HUES64 (cell line): Measurements from ENCODE around the gene DENND4A. TPM values are rescaled to one million over a fixed set of nuclear protein-coding genes. Genes with fewer than 3 reads are reported as not detected.
A peak's percentile ranks its signal among the peaks of the same experiment; 100 is the strongest.

ENCODE experiments used
- H3K27ac ChIP-seq: 2 replicates; pipeline ENCODE4 v1.7.0; 2013; ENCODE audit warnings: low read depth, low read length, inconsistent platforms
- H3K27me3 ChIP-seq: 2 replicates; pipeline ENCODE4 v1.6.1; 2013; ENCODE audit warnings: mild to moderate bottlenecking, low read length; ENCODE audit not compliant: insufficient read depth
- H3K36me3 ChIP-seq: 2 replicates; pipeline ENCODE4 v1.6.1; 2013; ENCODE audit warnings: mild to moderate bottlenecking, low read length; ENCODE audit not compliant: insufficient read depth
- H3K4me1 ChIP-seq: 2 replicates; pipeline ENCODE4 v1.6.1; 2013; ENCODE audit warnings: mild to moderate bottlenecking, low read length, moderate library complexity; ENCODE audit not compliant: insufficient read depth
- H3K4me3 ChIP-seq: 2 replicates; pipeline ENCODE4 v1.5.1; 2013; ENCODE audit warnings: mild to moderate bottlenecking, low read length, moderate library complexity
- H3K9ac ChIP-seq: 2 replicates; pipeline ENCODE4 v1.6.1; 2013; ENCODE audit warnings: mild to moderate bottlenecking, low read depth, low read length
- H3K9me3 ChIP-seq: 2 replicates; pipeline ENCODE4 v1.6.1; 2013; ENCODE audit warnings: low read depth, low read length; ENCODE audit not compliant: insufficient read depth
- WGBS: fragments of 150-250, 120-280 bp; methylation state at CpG from one replicate; pipeline ENCODE4 v1.1.7; 2013; ENCODE audit warnings: missing lambda C conversion rate; 5-methylcytosine and 5-hydroxymethylcytosine counted together
- polyA plus RNA-seq, 2 experiments: library from polyadenylated mRNA; stranded (reverse); fragments of 50-300 nt; gene quantifications; one replicate each; pipeline ENCODE4 v1.2.3, GENCODE V29; 2013

DENND4A gene
- 3.2 TPM for polyA plus RNA-seq (2013, experiment 1 of 2)
- 3.9 TPM for polyA plus RNA-seq (2013, experiment 2 of 2)

DNA sequence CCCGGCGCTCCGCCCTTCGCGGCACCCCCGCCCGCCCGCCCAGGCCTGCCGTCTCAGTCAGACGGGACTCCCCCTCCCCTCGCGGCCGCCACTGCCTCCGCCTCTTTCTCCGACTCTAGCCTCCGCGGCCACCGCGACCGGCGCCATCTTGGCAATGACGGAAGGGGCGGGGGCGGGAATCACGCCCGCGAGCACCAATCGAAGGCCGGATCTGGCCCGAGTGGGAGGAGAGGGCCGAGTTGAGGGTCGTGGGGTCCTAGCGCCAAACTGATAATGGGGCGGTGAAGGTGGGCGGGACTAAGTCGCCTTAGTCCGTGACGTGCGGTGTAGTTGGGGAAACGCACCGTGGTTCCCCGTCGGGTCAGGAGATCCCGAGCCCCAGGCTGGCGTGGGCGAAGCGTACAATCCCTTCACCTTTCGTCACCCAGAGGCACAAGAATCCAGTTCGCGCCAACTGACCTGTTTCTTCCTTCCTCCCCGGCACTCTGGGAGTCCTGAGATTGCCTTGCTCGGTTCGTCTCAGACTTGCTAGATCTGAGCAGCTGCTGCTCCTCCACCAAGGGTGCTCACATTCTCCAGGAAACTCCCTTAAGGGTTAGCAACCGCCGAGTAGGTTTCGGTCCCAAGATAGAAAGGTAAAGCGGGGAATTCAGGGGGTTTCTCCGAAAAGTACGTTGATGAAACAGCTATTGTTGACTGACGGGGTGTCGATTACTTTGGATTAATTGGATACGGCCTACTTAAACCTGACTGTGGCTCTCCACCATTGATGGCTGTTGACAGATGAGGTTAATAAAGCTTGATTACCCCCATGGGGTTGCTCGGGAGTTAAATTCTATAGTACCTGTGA is at the start of gene DENND4A:
Gene DENND4A, minus strand, starts transcription at position 156 of the 850 bp plus-strand sequence. CDS start 35,843 bp downstream, outside the sequence.
- 2% methylated on average over 61 of the region's 63 CpGs for WGBS
- H3K27me3 ChIP-seq, result peaks cover 12% of the 10 kb centered on the region
- H3K4me3 ChIP-seq, result peak within 1 kb of the TSS; percentile 84
- peak within 1 kb of the TSS; percentile 85; the same call in 1 of the 2 replicates for H3K27ac ChIP-seq
- peak within 1 kb of the TSS; percentile 77 for H3K9ac ChIP-seq
- H3K4me1 ChIP-seq, result peaks cover 14% of the 10 kb centered on the region
- no peaks in the 10 kb centered on the region for H3K9me3 ChIP-seq
- H3K36me3 ChIP-seq, result no peaks in the 10 kb centered on the region

GRCh38 chr15:65841121-65841930 is 49.2 kb upstream of the DENND4A start:
- Histone ChIP-seq H3K36me3 (no peaks in the 10 kb centered on the region), H3K4me1 (no peaks in the 10 kb centered on the region), H3K27ac (no peak overlapping the region), H3K9me3 (no peaks in the 10 kb centered on the region), H3K9ac (no peak overlapping the region), H3K4me3 (no peak overlapping the region), H3K27me3 (no peaks in the 10 kb centered on the region)
- 88% methylated on average over 11 of the region's 11 CpGs for WGBS

DNA sequence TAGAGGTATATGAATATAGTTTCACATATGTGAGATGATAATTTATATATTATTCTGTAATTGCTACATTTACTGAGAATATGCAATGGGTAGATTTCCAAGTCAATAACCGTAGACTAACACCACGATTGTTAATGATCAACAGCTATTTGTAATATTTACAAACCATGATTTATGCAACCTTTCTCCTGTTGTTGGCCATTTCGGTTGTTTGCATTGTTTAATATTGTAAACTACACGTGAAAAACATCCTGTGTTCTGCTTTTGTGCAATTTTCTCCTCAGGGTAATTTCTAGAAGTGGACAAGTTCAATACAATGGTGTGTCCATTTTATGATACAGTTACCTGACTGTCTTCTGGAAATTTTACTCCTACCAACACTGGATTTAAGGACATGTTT is 47.9 kb upstream of the DENND4A start:
- Histone ChIP-seq H3K27ac (no peak overlapping the region), H3K27me3 (no peaks in the 10 kb centered on the region), H3K4me3 (no peak overlapping the region), H3K9ac (no peak overlapping the region), H3K36me3 (no peaks in the 10 kb centered on the region), H3K9me3 (no peaks in the 10 kb centered on the region), H3K4me1 (no peaks in the 10 kb centered on the region)
- WGBS, result 91% methylated on average over 4 of the region's 4 CpGs

DNA sequence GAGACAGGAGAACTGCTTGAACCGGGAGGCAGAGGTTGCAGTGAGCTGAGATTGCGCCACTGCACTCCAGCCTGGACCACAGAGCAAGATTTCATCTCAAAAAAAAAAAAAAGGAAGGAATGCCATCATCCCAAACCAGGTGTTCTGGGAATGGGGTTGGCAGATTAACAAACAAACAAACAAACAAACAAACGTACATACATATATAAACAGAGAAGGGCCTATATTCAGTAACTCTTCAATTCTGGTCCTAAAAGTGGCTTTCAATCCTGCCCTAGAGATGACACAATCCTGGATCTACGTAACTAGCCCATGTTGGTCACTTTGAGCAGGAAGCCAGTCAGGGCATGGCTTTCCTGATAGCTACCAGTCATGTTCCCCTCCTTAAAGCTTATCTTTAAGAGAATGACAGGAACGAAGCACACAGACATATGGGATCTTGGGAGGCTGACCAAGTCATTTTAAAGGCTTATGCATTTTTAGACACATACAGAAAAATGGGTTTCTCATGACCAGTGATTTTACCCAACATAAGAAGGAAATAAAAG is 47.3 kb upstream of the DENND4A start:
- H3K9me3 ChIP-seq, result no peaks in the 10 kb centered on the region
- no peak overlapping the region for H3K4me3 ChIP-seq
- H3K27ac ChIP-seq, result no peak overlapping the region
- no peaks in the 10 kb centered on the region for H3K4me1 ChIP-seq
- no peaks in the 10 kb centered on the region for H3K36me3 ChIP-seq
- WGBS, result 92% methylated on average over 5 of the region's 5 CpGs
- no peak overlapping the region for H3K9ac ChIP-seq
- no peaks in the 10 kb centered on the region for H3K27me3 ChIP-seq

- H3K27ac ChIP-seq, result no peak overlapping the region
- no peaks in the 10 kb centered on the region for H3K36me3 ChIP-seq
- H3K9me3 ChIP-seq, result no peaks in the 10 kb centered on the region
- 90% methylated on average over 6 of the region's 6 CpGs for WGBS
- H3K27me3 ChIP-seq, result no peaks in the 10 kb centered on the region
- no peak overlapping the region for H3K9ac ChIP-seq
- H3K4me3 ChIP-seq, result no peak overlapping the region
- H3K4me1 ChIP-seq, result peaks cover 16% of the 10 kb centered on the region
These were observed 45.5 kb upstream of the DENND4A start for GRCh38 chr15:65837301-65838294.

GRCh38 chr15:65836665-65837064 is 44.6 kb upstream of the DENND4A start:
- H3K27ac ChIP-seq, result no peak overlapping the region
- H3K4me1 ChIP-seq, result peaks cover 20% of the 10 kb centered on the region
- H3K4me3 ChIP-seq, result no peak overlapping the region

DNA sequence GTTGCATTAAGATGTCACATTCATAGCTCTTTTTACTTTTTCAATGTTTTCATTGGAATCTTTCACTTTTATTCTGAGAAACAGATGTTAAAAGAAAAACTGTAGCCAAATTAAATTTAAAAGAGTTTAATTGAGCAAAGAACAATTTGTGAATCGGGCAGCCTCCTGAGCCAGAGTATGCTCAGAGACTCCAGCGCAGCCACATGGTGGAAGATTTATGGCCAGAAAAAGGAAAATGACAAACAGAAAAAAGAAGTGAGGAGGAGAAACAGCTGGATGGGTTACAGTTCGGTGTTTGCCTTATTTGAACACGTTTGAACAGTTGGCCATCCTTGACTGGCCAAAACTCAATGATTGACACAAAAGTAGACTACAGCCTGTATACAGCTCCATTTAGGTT is 43.4 kb upstream of the DENND4A start:
- no peaks in the 10 kb centered on the region for H3K27me3 ChIP-seq
- no peaks in the 10 kb centered on the region for H3K36me3 ChIP-seq
- no peak overlapping the region for H3K9ac ChIP-seq
- H3K27ac ChIP-seq, result no peak overlapping the region
- WGBS, result 95% methylated on average over 4 of the region's 4 CpGs
- peaks cover 20% of the 10 kb centered on the region for H3K4me1 ChIP-seq
- no peak overlapping the region for H3K4me3 ChIP-seq
- H3K9me3 ChIP-seq, result no peaks in the 10 kb centered on the region

More at GRCh38 chr15:65836665-65837064, 44.6 kb upstream of the DENND4A start:
- Histone ChIP-seq H3K27me3 (no peaks in the 10 kb centered on the region), H3K36me3 (no peaks in the 10 kb centered on the region), H3K9ac (no peak overlapping the region), H3K9me3 (no peaks in the 10 kb centered on the region)
- 78% methylated on average over 3 of the region's 4 CpGs for whole genome bisulfite sequencing

DNA sequence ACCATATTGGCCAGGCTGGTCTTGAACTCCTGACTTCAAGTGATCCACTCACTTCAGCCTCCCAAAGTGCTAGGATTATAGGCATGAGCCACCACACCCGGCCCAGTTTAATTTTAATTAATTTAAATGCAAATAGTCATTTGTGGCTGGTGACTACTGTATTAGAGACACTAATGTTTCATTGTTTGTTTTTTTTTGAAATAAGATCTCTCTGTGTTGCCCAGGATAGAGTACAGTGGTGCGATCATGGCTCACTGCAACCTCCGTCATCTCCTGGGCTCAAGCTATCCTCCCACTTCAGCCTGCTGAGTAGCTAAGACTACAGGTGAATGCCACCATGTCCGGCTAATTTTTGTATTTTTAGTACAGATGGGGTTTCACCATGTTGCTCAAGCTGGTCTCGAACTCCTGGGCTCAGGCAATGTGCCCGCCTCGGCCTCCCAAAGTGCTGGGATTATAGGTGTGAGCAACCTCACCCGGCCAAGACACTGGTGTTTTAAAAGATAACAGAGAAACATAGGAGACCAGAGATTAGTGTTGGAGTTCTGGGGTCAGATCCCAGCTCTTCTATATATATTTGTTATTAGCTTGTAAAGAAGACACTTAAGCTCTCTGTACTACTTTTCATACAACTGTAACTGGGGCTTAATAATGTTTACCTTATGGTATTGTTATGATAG is 42.6 kb upstream of the DENND4A start:
- Histone ChIP-seq H3K27ac (no peak overlapping the region), H3K36me3 (no peaks in the 10 kb centered on the region), H3K9me3 (no peaks in the 10 kb centered on the region), H3K4me1 (peaks cover 20% of the 10 kb centered on the region), H3K9ac (no peak overlapping the region), H3K4me3 (no peak overlapping the region), H3K27me3 (no peaks in the 10 kb centered on the region)
- WGBS, result 93% methylated on average over 8 of the region's 8 CpGs

- Histone ChIP-seq H3K9me3 (no peaks in the 10 kb centered on the region), H3K9ac (peak overlapping the region; percentile 5; the same call in 1 of the 2 replicates), H3K4me3 (no peak overlapping the region), H3K36me3 (no peaks in the 10 kb centered on the region), H3K4me1 (peaks cover 20% of the 10 kb centered on the region), H3K27me3 (no peaks in the 10 kb centered on the region), H3K27ac (peak overlapping the region; percentile 95)
- 83% methylated on average over 4 of the region's 4 CpGs for WGBS
These were observed 41.6 kb upstream of the DENND4A start for GRCh38 chr15:65833501-65834205.
